Measurements from ENCODE around the gene PRKAA1.

The PRKAA1 gene

GRCh38 chr5:40841068-40841805 lies 43.1 kb upstream of the PRKAA1 start, which contains the start of gene CARD6:
TSS of gene CARD6 (plus strand) at chr5:40841367. CDS start at chr5:40841383, 16 bp downstream.
- H3K27ac Mint-ChIP-seq, result no peak within 1 kb of the TSS
- H3K36me3 Mint-ChIP-seq (ENCODE audit: low read depth), result no peaks in the 10 kb centered on the region
- H3K4me1 Mint-ChIP-seq, result peaks cover 13% of the 10 kb centered on the region
- DNase-seq, result no peak
- no peak for TF ChIP-seq CTCF (IDR thresholded peaks at IDR 0.05)
- peak within 1 kb of the TSS; percentile 21 for H3K4me3 Mint-ChIP-seq
- H3K9me3 Mint-ChIP-seq, result no peaks in the 10 kb centered on the region
- peaks cover 26% of the 10 kb centered on the region for H3K27me3 Mint-ChIP-seq (ENCODE audit: low read depth, poor library complexity)

- peaks cover 44% of the 10 kb centered on the region for H3K4me1 Mint-ChIP-seq
- peaks cover 16% of the 10 kb centered on the region for H3K27me3 Mint-ChIP-seq (ENCODE audit: low read depth, poor library complexity)
- no peak overlapping the region for H3K4me3 Mint-ChIP-seq
- TF ChIP-seq CTCF (IDR thresholded peaks at IDR 0.05), result no peak
- H3K9me3 Mint-ChIP-seq, result no peaks in the 10 kb centered on the region
- no peak for DNase-seq
- H3K36me3 Mint-ChIP-seq (ENCODE audit: low read depth), result peaks cover 18% of the 10 kb centered on the region
- no peak overlapping the region for H3K27ac Mint-ChIP-seq
Observed at GRCh38 chr5:40838086-40838485, 39.9 kb upstream of the PRKAA1 start.

- DNase-seq, result peak; percentile 89
- H3K27me3 Mint-ChIP-seq (ENCODE audit: low read depth, poor library complexity), result peaks cover 11% of the 10 kb centered on the region
- peak within 1 kb of the TSS; percentile 100 for H3K27ac Mint-ChIP-seq
- TF ChIP-seq CTCF (IDR thresholded peaks at IDR 0.05), result no peak
- H3K4me3 Mint-ChIP-seq, result peak within 1 kb of the TSS; percentile 100
- peaks cover 48% of the 10 kb centered on the region for H3K36me3 Mint-ChIP-seq (ENCODE audit: low read depth)
- H3K9me3 Mint-ChIP-seq, result no peaks in the 10 kb centered on the region
- peaks cover 55% of the 10 kb centered on the region for H3K4me1 Mint-ChIP-seq
Observed at GRCh38 chr5:40834849-40835787, 36.9 kb upstream of the PRKAA1 start, which contains the start of gene RPL37. TSS of gene RPL37 (minus strand) at chr5:40835222. CDS start at chr5:40835185, 37 bp downstream.

GRCh38 chr5:40834391-40834848 lies 36.2 kb upstream of the PRKAA1 start:
- TF ChIP-seq CTCF (IDR thresholded peaks at IDR 0.05), result no peak
- Mint-ChIP-seq H3K4me3 (peak overlapping the region; percentile 100), H3K4me1 (peaks cover 62% of the 10 kb centered on the region), H3K27me3 (ENCODE audit: low read depth, poor library complexity) (peaks cover 11% of the 10 kb centered on the region), H3K36me3 (ENCODE audit: low read depth) (peaks cover 55% of the 10 kb centered on the region), H3K9me3 (no peaks in the 10 kb centered on the region), H3K27ac (peak overlapping the region; percentile 100)
- DNase-seq, result no peak

- peak overlapping the region; percentile 100 for H3K4me3 Mint-ChIP-seq
- no peaks in the 10 kb centered on the region for H3K9me3 Mint-ChIP-seq
- TF ChIP-seq CTCF (IDR thresholded peaks at IDR 0.05), result no peak
- peaks cover 61% of the 10 kb centered on the region for H3K36me3 Mint-ChIP-seq (ENCODE audit: low read depth)
- DNase-seq, result no peak
- H3K27ac Mint-ChIP-seq, result peak overlapping the region; percentile 100
- peaks cover 11% of the 10 kb centered on the region for H3K27me3 Mint-ChIP-seq (ENCODE audit: low read depth, poor library complexity)
- H3K4me1 Mint-ChIP-seq, result peaks cover 68% of the 10 kb centered on the region
Observed at GRCh38 chr5:40833712-40834229, 35.6 kb upstream of the PRKAA1 start.
